GM18858 (cell line): ENCODE measurements around the gene AGMO.

Experiments
- ATAC-seq: cut with Tn5 transposase; IDR thresholded peaks from one replicate; pipeline ENCODE4 v1.9.1; 2021; ENCODE audit not compliant: unreplicated experiment

The AGMO gene

DNA sequence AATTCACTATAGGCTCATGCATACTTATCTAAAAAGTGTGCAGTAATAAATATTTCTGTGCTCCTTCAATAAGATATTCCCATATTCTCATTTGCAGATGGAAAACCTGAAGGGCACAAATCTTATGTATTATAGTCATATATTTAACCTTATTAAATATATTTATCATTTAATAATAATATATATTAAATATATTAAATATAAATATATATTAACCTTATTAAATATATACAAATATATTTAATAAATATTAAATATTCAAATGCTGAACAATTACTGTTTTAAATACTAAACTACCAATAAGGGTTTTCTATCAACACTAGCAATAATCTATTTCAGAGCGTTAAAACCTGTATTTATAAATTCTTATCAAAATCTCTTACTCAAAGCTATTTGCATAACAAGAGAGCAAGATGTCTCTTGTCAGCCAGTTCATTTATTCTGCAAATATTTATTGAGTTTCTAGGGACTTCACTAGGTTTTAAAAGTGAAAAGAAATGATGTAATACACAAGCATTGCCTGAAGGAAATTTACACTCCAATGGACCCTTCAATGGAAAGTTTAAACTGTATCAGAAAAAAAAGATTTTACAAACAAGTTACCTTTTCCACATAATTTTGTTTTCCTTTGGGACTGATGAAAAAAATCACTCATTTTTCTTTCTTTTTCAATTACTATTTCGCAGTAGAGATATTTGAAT is 159.2 kb downstream of the AGMO start:
- no peak for ATAC-seq

DNA sequence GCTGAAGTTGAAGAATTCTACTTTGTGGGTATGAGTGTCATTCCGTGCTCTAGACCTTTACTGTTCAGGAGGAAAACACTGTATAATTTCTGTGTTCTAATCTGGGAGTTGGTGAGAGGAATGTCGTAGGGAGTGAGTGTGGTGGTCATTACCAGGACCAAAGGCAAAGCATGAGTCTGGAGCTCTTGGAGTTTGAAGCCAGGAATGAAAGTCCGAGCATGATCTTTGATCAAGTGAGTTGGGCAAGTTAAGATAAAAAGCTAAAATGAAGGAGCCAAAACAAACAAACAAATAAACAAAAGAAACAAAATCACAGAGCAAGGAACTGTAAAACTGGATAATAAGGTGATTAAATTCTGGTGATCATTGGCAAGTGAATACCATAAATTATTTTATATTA is 161.4 kb downstream of the AGMO start:
- ATAC-seq: no peak

DNA sequence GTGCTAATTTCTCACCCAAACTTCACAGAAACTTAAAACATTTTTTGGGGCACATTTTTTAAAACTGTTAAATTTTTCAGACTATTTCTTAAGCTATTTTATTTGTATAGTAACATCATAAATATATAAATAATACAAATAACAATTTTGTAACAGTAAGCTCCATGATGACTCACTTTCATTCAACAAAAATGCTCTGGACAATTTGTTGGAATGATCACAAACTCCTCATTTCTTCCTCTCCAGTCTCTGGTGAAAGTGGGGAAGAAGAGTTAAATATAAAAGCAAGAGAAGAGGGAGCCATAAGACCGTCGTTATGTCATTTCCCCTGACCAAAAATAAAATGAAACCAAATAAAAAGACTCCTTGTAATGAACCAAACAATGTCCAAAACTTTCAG is 162.4 kb downstream of the AGMO start:
- ATAC-seq: no peak

DNA sequence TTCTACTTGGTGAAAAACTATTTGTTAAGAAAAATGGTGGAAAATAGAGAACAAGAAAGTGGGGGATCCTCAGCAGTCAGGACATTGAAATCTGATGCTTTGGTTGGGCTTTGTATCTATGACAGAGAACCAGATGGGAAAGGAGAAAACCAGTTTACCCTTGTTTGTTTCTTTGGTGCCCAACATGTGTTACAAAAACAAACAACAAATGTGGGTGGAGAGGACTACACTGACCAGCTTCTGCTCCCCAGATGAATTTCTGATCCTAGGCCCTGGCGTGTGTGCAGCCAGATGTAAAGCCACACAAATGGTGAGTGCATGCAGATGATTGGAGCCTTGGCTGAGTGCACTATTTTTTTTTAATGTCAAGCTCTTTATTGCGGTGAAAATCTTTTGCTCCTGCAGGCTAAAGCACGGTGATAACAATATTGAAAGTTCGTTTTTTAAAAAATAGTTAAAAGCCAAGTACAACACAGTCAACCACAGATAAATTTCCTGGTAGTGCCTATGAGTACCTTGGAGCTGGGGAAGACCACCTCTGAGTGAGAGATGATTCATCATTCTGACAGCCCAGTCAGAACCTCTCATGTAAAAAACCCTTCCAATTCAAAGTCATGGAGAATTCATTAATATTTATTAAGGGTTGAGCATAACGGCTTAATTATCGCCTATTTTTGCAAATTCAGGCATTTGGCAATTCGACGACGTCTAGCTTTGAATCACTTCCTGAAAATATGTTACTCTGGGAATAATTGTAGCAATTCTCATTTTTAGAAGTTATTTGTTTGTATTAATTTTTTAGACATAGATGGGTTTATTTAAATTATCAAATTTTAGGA is 163.7 kb downstream of the AGMO start:
- ATAC-seq: no peak

DNA sequence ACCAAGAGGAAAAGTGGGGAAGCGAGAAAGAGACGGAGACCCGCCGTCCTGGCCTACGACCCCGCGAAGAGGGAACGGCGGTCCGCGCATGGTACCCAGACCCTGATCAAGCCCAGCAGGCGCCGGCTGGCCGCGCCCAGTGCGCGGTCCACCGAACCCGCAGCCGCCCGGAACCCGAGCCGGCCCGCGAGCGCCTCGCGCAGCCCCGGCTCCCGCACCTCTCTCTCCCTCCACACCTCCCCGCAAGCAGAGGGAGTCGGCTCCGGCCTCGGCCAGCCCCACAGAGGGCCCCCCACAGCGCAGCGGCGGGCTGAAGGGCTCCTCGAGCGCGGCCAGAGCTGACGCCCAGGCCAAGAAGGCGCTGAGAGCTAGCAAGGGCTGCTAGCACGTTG is 164.7 kb downstream of the AGMO start:
- no peak for ATAC-seq

DNA sequence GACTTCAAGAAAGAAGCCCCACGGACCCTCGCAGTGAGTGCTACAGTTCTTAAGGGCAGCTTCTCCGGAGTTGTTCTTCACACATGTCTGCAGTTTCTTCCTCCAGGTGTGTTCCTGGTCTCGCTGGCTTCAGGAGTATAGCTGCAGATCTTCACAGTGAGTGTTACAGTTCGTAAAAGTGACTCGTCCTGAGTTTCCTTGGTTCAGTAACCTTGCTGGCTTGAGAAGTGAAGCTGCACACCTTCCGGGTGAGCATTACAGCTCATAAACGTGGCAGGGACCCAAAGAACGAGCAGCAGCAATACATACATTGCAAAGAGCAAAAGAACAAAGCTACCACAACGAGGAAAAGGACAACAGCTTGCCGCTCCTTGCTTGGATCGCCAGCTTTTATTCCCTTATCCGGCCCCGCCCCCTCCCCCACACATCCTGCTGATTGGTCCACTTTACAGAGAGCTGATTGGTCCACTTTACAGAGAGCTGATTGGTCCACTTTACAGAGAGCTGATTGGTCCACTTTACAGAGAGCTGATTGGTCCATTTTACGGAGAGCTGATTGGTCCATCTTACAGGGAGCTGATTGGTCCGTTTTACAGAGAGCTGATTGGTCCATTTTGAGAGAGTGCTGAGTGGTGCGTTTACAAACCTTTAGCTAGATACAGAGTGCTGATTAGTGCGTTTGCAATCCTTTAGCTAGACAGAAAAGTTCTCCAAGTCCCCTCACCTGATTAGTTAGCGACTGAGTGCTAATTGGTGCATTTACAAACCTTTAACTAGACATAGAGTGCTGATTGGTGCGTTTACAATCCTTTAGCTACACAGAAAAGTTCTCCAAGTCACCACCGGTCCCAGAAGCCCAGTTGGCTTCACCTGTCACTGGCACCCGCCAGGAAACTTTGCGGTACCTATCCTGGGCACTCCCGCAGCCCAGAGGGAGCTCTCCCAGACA is 165.3 kb downstream of the AGMO start:
- ATAC-seq: no peak

DNA sequence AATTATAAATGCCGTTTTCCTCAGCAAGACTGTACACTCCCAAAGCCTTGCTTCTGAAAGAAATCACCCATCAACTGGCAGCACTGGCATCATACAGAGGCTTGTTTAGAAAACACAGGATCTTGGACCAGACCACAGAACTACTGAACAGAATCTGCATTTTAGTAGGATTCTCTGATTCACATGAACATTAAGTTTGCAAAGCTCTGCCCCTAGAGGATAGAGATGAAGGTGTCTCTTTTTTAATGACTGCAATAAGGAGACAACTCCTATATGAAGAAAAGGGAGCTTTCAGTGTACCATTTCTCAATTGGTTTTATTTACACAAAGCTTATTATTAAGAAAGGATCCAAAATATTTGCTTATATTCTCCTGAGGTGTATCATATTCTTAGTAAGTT is 172.7 kb downstream of the AGMO start:
- ATAC-seq: no peak

DNA sequence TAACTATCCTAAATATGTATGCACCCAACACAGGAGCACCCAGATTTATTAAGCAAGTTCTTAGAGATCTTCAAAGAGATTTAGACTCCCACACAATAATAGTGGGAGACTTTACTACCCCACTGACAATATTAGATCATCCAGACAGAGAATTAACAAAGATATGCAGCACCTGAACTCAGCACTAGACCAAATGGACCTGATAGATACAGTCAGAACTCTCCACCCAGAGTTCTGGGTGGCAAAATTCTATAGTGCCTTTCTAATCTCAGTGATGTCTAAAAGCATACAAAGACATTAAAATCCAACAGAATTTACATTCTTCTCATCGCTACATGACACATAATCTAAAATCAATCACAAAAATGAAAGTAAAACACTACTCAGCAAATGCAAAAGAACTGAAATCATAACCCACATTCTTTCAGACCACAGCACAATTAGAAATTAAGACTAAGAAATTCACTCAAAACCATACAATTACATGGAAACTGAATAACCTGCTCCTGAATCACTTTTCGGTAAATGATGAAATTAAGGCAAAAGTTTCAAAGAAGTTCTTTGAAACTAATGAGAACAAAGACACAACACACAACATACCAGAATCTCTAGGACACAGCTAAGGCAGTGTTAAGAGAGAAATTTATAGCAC is 183.2 kb downstream of the AGMO start:
- no peak for ATAC-seq

DNA sequence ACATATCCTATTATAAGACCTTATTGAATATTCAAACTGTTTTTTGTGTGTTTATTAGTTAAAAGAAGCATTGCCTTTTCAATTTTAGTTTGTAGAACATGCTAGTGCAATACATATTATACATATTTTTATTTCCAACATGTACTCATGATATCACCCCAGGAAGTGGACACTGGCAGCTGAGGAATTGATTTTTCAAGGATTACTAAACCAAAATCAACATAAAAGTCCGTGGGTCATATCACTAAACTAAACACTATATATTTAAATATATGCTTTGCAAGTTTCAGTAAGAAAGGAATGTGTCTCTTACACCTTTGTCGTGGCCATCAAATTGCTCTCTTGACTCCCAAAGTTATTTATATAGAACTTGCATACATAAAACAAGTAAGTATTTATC is 185.2 kb downstream of the AGMO start:
- ATAC-seq: no peak

DNA sequence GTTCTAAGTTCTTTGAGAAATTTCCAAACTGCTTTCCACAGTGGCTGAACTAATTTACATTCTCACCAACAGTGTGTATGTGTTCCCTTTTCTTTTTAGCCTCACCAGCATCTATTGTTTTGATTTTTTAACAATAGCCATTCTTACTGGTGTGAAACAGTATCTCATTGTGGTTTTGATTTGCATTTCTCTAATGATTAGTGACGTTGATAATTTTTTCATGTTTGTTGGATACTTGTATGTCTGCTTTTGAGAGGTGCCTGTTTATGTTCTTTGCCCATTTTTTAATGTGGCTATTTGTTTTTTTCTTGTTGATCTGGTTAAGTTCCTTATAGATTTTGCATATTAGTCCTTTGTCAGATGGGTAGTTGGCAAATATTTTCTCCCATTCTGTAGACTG is 191.4 kb downstream of the AGMO start:
- ATAC-seq: no peak

DNA sequence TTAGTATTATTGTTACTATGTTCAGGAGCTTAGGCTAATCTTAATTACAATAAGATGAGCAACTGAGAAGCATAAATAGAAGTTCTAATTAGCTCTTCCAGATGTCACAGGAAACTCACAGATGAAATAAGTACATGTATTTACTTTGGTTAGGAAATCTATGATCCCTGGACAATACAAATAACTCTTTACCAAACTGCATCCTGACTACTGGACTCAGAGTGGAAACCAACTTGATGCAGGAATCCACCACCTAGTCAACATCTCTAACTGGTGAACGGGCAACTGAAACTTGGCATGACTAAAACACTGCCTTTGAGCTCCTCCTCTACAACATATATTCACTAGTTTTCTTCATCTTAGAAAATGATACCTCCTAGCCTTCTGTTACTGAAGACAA is 193.2 kb downstream of the AGMO start:
- ATAC-seq: no peak

DNA sequence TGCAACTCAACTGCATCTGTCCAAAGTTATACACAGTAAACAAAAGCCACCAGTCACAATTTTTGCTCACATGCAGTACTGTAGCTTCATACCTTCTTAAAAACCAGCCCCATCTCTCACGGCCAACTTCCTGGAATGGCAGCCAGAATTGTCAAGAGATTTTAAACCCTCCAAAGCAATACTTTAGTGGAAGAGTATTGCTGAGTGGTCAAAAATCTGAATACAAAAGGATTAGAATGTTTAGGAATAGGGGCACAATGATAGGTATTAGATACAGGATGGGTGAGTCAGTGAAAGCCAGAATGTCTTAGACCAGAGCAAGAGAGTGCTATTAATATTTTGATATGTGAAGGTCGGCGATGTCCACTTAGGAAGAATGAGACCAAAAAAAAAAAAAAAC is 193.9 kb downstream of the AGMO start:
- no peak for ATAC-seq

DNA sequence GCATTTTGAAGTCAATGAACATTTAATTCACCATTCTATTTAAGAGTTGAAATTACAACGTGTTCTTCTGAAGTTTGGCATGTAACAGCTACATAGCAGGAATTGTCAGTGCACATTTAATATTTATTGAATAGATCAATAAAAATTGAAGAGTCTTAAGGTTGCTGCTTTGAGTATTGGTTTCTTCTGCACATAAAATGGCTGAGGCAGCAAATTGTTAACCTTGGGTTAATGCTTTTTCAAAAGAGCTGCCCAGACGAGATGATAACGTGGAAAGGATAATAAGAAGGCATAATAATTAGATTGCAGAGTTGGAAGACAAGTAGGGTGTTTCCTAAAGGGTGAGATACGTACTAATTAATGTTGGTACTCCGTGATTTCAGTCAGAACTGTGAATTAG is 203.7 kb downstream of the AGMO start:
- no peak for ATAC-seq

DNA sequence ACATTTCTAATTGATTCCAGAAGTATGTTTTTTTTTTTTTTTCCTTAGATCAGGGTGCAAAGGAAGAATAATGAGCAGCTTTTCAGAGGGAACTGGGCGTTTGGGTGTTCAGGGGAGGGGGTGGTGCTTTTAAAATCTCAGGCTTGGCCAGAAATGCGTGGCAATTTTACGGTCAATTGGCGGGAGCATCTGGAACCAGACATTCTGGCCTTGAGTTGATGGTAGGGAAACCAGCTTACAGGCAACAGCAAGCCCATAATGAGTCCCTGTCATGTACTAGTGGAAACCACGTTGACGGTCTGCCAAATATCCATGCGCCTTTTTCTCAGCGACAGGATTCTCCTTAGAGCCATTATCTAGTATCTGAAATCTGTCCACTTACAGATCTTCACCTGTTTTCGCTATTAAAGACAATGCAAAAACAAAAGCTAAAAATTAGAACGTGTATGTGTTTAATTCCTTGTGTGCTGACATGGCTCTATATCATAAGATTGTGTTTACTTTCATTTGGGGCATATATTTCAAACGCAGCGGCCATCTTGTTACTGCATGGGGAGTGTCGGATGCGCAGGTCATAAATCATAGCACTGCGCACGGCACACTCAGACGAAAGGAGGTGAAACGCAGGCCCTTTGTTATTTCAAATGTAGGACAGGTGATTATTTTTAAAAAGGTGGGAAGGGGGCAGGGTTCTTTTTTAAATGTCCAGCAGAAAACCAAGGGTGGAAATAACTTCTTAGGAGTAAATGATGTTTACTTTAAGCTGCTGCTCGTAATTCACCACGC is 209.2 kb downstream of the AGMO start:
- no peak for ATAC-seq

DNA sequence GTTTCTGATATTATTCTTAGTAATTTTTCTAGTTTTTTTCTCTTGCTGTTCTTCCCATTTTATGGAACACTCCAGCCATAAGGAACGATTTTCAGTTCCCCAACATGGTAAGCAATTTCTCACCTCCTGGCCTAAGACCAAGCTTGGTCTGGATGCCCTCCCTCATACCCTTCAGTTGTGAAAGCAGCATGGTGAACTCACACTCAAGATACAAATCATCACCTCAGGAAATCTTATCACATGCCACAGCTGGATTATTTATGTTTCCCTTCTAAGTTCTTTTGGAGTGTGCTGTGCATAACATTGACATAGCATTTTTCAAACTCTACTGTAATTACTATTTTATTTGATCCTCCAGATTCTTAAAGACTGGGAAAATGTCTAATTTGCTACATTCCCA is 216.6 kb downstream of the AGMO start:
- ATAC-seq: no peak

DNA sequence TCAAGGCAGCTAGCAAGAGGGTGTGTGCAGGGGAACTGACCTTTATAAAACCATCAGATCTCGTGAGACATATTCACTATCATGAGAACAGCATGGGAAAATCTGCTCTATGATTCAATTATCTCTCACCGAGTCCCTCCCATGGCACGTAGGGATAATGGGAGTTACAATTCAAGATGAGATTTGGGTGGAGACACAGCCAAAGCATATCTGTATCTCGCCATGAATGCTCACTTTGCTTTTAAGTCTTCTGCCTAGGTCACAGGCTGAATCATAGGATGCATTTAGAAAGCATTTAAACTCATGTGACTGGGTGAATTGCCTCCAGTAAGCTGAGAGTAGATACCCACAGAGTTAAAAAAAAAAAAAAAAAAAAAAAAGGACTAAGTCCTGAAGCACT is 220.0 kb downstream of the AGMO start:
- ATAC-seq: no peak

DNA sequence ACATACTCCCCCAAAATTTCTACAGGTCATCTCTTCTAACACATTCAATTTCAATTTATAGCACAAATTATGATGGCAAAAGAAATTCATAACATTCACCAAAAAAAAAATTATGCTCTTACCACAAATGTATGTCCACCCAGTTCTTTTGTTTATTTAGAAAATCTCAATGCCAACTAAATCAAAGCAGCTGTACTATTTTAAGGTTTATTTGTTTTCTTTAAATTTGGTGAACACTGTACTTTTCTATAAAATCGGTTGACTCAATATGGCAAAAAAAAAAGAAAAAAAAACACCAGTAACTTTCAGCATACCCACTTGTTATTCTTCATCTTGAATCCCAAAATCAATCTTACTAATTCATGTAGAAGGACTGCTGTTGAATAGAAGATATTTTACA is 225.7 kb downstream of the AGMO start:
- no peak for ATAC-seq

DNA sequence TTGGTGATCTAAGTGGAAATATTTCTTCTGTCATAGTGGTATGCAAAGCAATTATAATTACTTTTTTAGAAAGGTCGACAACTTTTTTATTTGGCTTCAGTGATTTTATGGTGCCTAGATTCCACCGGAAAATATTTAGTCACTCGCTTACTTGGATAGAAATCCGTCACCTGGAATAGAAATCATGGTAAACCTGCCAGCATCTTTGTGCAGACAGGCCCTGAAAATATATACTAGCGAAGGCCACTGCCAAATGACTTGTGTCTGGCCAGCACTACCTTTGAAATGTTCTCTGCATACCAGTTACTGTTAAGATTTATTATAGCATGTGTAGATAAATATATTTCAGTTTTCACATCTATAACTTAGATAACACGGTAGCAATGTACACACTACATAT is 226.4 kb downstream of the AGMO start:
- ATAC-seq: no peak

DNA sequence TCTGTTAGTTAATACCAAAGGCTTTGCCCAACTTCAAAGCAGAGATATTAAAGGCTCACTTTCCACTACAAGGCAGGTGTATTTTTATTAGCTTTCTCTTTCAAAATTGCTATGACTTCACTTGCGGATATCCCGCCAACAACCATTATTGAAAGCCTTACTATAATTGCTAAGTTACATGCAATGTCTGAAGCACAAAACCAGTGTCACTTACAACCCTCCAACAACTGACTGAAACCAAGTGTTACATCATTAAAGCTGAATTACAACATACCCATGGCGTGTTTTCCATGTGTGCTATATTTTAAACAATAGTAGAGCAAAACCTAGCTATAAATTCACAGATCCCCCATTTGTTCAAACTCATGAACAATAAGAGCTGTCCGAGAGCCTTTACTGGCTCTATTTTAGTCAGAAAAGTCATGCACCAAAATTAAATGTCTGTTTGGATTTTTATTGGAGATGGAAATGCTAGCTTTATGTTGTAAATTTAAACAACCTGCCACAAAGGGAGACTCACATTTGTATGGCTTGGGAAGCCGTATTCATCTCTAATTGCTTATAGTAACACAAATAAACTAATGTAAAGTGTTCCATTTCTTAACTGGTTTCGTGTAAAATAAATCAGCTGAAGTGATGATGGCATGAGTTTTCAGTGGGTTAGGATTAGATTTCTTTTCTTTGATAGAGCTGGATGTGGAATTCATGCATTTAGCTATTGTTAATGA is 227.1 kb downstream of the AGMO start:
- ATAC-seq: no peak

DNA sequence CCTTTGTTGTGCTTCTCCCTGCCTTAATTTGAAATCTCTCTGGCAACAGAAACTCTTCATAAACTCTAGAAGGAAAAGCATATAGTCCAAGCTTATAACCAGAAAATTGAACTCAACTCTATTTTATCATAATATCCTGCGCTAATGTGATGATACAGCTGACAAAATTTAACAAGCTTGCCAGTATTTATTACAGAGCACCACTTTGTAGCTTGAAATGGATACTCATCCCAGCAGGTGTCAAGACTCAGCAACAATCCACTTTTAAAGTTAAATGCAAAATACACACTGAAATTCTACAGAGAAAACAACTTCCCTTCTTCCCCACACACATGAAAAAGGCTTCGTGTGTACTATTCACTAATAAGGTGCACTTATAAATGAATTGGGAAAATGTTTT is 228.9 kb downstream of the AGMO start:
- no peak for ATAC-seq
